ENCODE results near the gene PRKN.

The PRKN gene

GRCh38 chr6:161413355-161413771 is 1314.2 kb downstream of the PRKN start:
- Histone ChIP-seq H3K27me3 (ENCODE audit: control insufficient read depth, insufficient read depth, low read length, poor library complexity, severe bottlenecking) (no peaks in the 10 kb centered on the region), H3K36me3 (ENCODE audit: control insufficient read depth, insufficient read depth, low read length) (no peaks in the 10 kb centered on the region), H3K4me3 (ENCODE audit: insufficient read depth, low read depth, low read length) (no peak overlapping the region), H3K4me1 (ENCODE audit: control insufficient read depth, insufficient read depth, low read length) (peaks cover 27% of the 10 kb centered on the region), H3K9me3 (ENCODE audit: control insufficient read depth, low read length) (no peaks in the 10 kb centered on the region), H3K27ac (ENCODE audit: insufficient read depth, low read depth, low read length, poor library complexity, severe bottlenecking) (no peak overlapping the region)
- WGBS, 2 experiments, result 92 to 95% methylated on average over 9 of the region's 9 CpGs

GRCh38 chr6:161412795-161413194 is 1314.8 kb downstream of the PRKN start:
- peaks cover 26% of the 10 kb centered on the region for H3K4me1 ChIP-seq (ENCODE audit: control insufficient read depth, insufficient read depth, low read length)
- H3K9me3 ChIP-seq (ENCODE audit: control insufficient read depth, low read length), result no peaks in the 10 kb centered on the region
- no peaks in the 10 kb centered on the region for H3K36me3 ChIP-seq (ENCODE audit: control insufficient read depth, insufficient read depth, low read length)
- no peak overlapping the region for H3K27ac ChIP-seq (ENCODE audit: insufficient read depth, low read depth, low read length, poor library complexity, severe bottlenecking)
- no peak overlapping the region for H3K4me3 ChIP-seq (ENCODE audit: insufficient read depth, low read depth, low read length)
- 96% methylated on average over 5 of the region's 5 CpGs for whole genome bisulfite sequencing, 2 experiments
- H3K27me3 ChIP-seq (ENCODE audit: control insufficient read depth, insufficient read depth, low read length, poor library complexity, severe bottlenecking), result no peaks in the 10 kb centered on the region

- no peak overlapping the region for H3K27ac ChIP-seq (ENCODE audit: insufficient read depth, low read depth, low read length, poor library complexity, severe bottlenecking)
- H3K4me3 ChIP-seq (ENCODE audit: insufficient read depth, low read depth, low read length), result no peak overlapping the region
- 94 to 96% methylated on average over 4 of the region's 4 CpGs for WGBS, 2 experiments
- H3K27me3 ChIP-seq (ENCODE audit: control insufficient read depth, insufficient read depth, low read length, poor library complexity, severe bottlenecking), result no peaks in the 10 kb centered on the region
- peaks cover 31% of the 10 kb centered on the region for H3K4me1 ChIP-seq (ENCODE audit: control insufficient read depth, insufficient read depth, low read length)
- H3K9me3 ChIP-seq (ENCODE audit: control insufficient read depth, low read length), result no peaks in the 10 kb centered on the region
- H3K36me3 ChIP-seq (ENCODE audit: control insufficient read depth, insufficient read depth, low read length), result no peaks in the 10 kb centered on the region
Measured at GRCh38 chr6:161411265-161411944, 1316.2 kb downstream of the PRKN start.

- H3K9me3 ChIP-seq (ENCODE audit: control insufficient read depth, low read length), result no peaks in the 10 kb centered on the region
- H3K36me3 ChIP-seq (ENCODE audit: control insufficient read depth, insufficient read depth, low read length), result no peaks in the 10 kb centered on the region
- no peak overlapping the region for H3K27ac ChIP-seq (ENCODE audit: insufficient read depth, low read depth, low read length, poor library complexity, severe bottlenecking)
- no peaks in the 10 kb centered on the region for H3K27me3 ChIP-seq (ENCODE audit: control insufficient read depth, insufficient read depth, low read length, poor library complexity, severe bottlenecking)
- no peak overlapping the region for H3K4me3 ChIP-seq (ENCODE audit: insufficient read depth, low read depth, low read length)
- H3K4me1 ChIP-seq (ENCODE audit: control insufficient read depth, insufficient read depth, low read length), result peaks cover 31% of the 10 kb centered on the region
- 89 to 95% methylated on average over 6 of the region's 6 CpGs for WGBS, 2 experiments
Measured at GRCh38 chr6:161410736-161411135, 1316.8 kb downstream of the PRKN start.

- no peaks in the 10 kb centered on the region for H3K27me3 ChIP-seq (ENCODE audit: control insufficient read depth, insufficient read depth, low read length, poor library complexity, severe bottlenecking)
- no peak overlapping the region for H3K4me3 ChIP-seq (ENCODE audit: insufficient read depth, low read depth, low read length)
- H3K4me1 ChIP-seq (ENCODE audit: control insufficient read depth, insufficient read depth, low read length), result peaks cover 31% of the 10 kb centered on the region
- 57 to 65% methylated on average over 6 of the region's 6 CpGs for WGBS, 2 experiments
- H3K9me3 ChIP-seq (ENCODE audit: control insufficient read depth, low read length), result no peaks in the 10 kb centered on the region
- no peak overlapping the region for H3K27ac ChIP-seq (ENCODE audit: insufficient read depth, low read depth, low read length, poor library complexity, severe bottlenecking)
- no peaks in the 10 kb centered on the region for H3K36me3 ChIP-seq (ENCODE audit: control insufficient read depth, insufficient read depth, low read length)
Measured at GRCh38 chr6:161410076-161410475, 1317.5 kb downstream of the PRKN start.

- H3K27me3 ChIP-seq (ENCODE audit: control insufficient read depth, insufficient read depth, low read length, poor library complexity, severe bottlenecking), result no peaks in the 10 kb centered on the region
- no peak overlapping the region for H3K27ac ChIP-seq (ENCODE audit: insufficient read depth, low read depth, low read length, poor library complexity, severe bottlenecking)
- H3K4me1 ChIP-seq (ENCODE audit: control insufficient read depth, insufficient read depth, low read length), result peaks cover 27% of the 10 kb centered on the region
- no peaks in the 10 kb centered on the region for H3K36me3 ChIP-seq (ENCODE audit: control insufficient read depth, insufficient read depth, low read length)
- WGBS, 2 experiments, result 84 to 88% methylated on average over 7 of the region's 7 CpGs
- no peaks in the 10 kb centered on the region for H3K9me3 ChIP-seq (ENCODE audit: control insufficient read depth, low read length)
- no peak overlapping the region for H3K4me3 ChIP-seq (ENCODE audit: insufficient read depth, low read depth, low read length)
Measured at GRCh38 chr6:161409353-161409752, 1318.2 kb downstream of the PRKN start.

- Histone ChIP-seq H3K4me3 (ENCODE audit: insufficient read depth, low read depth, low read length) (no peak overlapping the region), H3K27ac (ENCODE audit: insufficient read depth, low read depth, low read length, poor library complexity, severe bottlenecking) (peak overlapping the region; percentile 11), H3K9me3 (ENCODE audit: control insufficient read depth, low read length) (no peaks in the 10 kb centered on the region), H3K4me1 (ENCODE audit: control insufficient read depth, insufficient read depth, low read length) (peaks cover 17% of the 10 kb centered on the region), H3K27me3 (ENCODE audit: control insufficient read depth, insufficient read depth, low read length, poor library complexity, severe bottlenecking) (no peaks in the 10 kb centered on the region), H3K36me3 (ENCODE audit: control insufficient read depth, insufficient read depth, low read length) (no peaks in the 10 kb centered on the region)
- 87 to 96% methylated on average over 8 of the region's 8 CpGs for WGBS, 2 experiments
Measured at GRCh38 chr6:161408041-161408440, 1319.5 kb downstream of the PRKN start.

GRCh38 chr6:161407581-161407980 is 1320.0 kb downstream of the PRKN start:
- 75 to 76% methylated on average over 4 of the region's 4 CpGs for WGBS, 2 experiments
- H3K4me3 ChIP-seq (ENCODE audit: insufficient read depth, low read depth, low read length), result no peak overlapping the region
- H3K4me1 ChIP-seq (ENCODE audit: control insufficient read depth, insufficient read depth, low read length), result peaks cover 17% of the 10 kb centered on the region
- H3K9me3 ChIP-seq (ENCODE audit: control insufficient read depth, low read length), result no peaks in the 10 kb centered on the region
- no peaks in the 10 kb centered on the region for H3K27me3 ChIP-seq (ENCODE audit: control insufficient read depth, insufficient read depth, low read length, poor library complexity, severe bottlenecking)
- H3K27ac ChIP-seq (ENCODE audit: insufficient read depth, low read depth, low read length, poor library complexity, severe bottlenecking), result peak overlapping the region; percentile 11
- H3K36me3 ChIP-seq (ENCODE audit: control insufficient read depth, insufficient read depth, low read length), result no peaks in the 10 kb centered on the region

- peak overlapping the region; percentile 19 for H3K27ac ChIP-seq (ENCODE audit: insufficient read depth, low read depth, low read length, poor library complexity, severe bottlenecking)
Measured at GRCh38 chr6:161407115-161407514, 1320.5 kb downstream of the PRKN start.

GRCh38 chr6:161406646-161407045 is 1320.9 kb downstream of the PRKN start:
- Histone ChIP-seq H3K4me3 (ENCODE audit: insufficient read depth, low read depth, low read length) (no peak overlapping the region), H3K27ac (ENCODE audit: insufficient read depth, low read depth, low read length, poor library complexity, severe bottlenecking) (no peak overlapping the region), H3K36me3 (ENCODE audit: control insufficient read depth, insufficient read depth, low read length) (no peaks in the 10 kb centered on the region), H3K27me3 (ENCODE audit: control insufficient read depth, insufficient read depth, low read length, poor library complexity, severe bottlenecking) (no peaks in the 10 kb centered on the region), H3K4me1 (ENCODE audit: control insufficient read depth, insufficient read depth, low read length) (peaks cover 17% of the 10 kb centered on the region), H3K9me3 (ENCODE audit: control insufficient read depth, low read length) (no peaks in the 10 kb centered on the region)
- 94% methylated on average over 6 of the region's 6 CpGs for WGBS, 2 experiments

More at GRCh38 chr6:161407115-161407514, 1320.5 kb downstream of the PRKN start:
- Histone ChIP-seq H3K9me3 (ENCODE audit: control insufficient read depth, low read length) (no peaks in the 10 kb centered on the region), H3K36me3 (ENCODE audit: control insufficient read depth, insufficient read depth, low read length) (no peaks in the 10 kb centered on the region), H3K27me3 (ENCODE audit: control insufficient read depth, insufficient read depth, low read length, poor library complexity, severe bottlenecking) (no peaks in the 10 kb centered on the region), H3K4me1 (ENCODE audit: control insufficient read depth, insufficient read depth, low read length) (peaks cover 17% of the 10 kb centered on the region), H3K4me3 (ENCODE audit: insufficient read depth, low read depth, low read length) (no peak overlapping the region)
- WGBS, 2 experiments, result 87 to 97% methylated on average over 2 of the region's 2 CpGs
